ENCODE results near the gene CHST11.

Gene CHST11

GRCh38 chr12:104427547-104427938 lies 29.2 kb upstream of the CHST11 start:
- no peak overlapping the region for H3K4me3 ChIP-seq (ENCODE audit: low read depth, low read length)

- no peak overlapping the region for H3K4me3 ChIP-seq (ENCODE audit: low read depth, low read length)
Observed at GRCh38 chr12:104433061-104433460, 23.7 kb upstream of the CHST11 start.

GRCh38 chr12:104434129-104434528 lies 22.6 kb upstream of the CHST11 start:
- H3K4me3 ChIP-seq (ENCODE audit: low read depth, low read length) = no peak overlapping the region

GRCh38 chr12:104435175-104435574 lies 21.6 kb upstream of the CHST11 start:
- H3K4me3 ChIP-seq (ENCODE audit: low read depth, low read length) = no peak overlapping the region

- H3K4me3 ChIP-seq (ENCODE audit: low read depth, low read length) = no peak overlapping the region
Observed at GRCh38 chr12:104435765-104436164, 21.0 kb upstream of the CHST11 start.

- no peak overlapping the region for H3K4me3 ChIP-seq (ENCODE audit: low read depth, low read length)
Observed at GRCh38 chr12:104436790-104437189, 20.0 kb upstream of the CHST11 start.

- no peak overlapping the region for H3K4me3 ChIP-seq (ENCODE audit: low read depth, low read length)
Observed at GRCh38 chr12:104438134-104438533, 18.6 kb upstream of the CHST11 start.

GRCh38 chr12:104439137-104439536 lies 17.6 kb upstream of the CHST11 start:
- no peak overlapping the region for H3K4me3 ChIP-seq (ENCODE audit: low read depth, low read length)

GRCh38 chr12:104443008-104443407 lies 13.7 kb upstream of the CHST11 start:
- no peak overlapping the region for H3K4me3 ChIP-seq (ENCODE audit: low read depth, low read length)

GRCh38 chr12:104446646-104447421 lies 9.9 kb upstream of the CHST11 start:
- H3K4me3 ChIP-seq (ENCODE audit: low read depth, low read length) = no peak overlapping the region

GRCh38 chr12:104448031-104448430 lies 8.7 kb upstream of the CHST11 start:
- H3K4me3 ChIP-seq (ENCODE audit: low read depth, low read length) = no peak overlapping the region

- no peak overlapping the region for H3K4me3 ChIP-seq (ENCODE audit: low read depth, low read length)
Observed at GRCh38 chr12:104448451-104448850, 8.3 kb upstream of the CHST11 start.

- no peak overlapping the region for H3K4me3 ChIP-seq (ENCODE audit: low read depth, low read length)
Observed at GRCh38 chr12:104450700-104451099, 6.0 kb upstream of the CHST11 start.

GRCh38 chr12:104452087-104452486 lies 4.7 kb upstream of the CHST11 start:
- H3K4me3 ChIP-seq (ENCODE audit: low read depth, low read length) = no peak overlapping the region

- no peak overlapping the region for H3K4me3 ChIP-seq (ENCODE audit: low read depth, low read length)
Observed at GRCh38 chr12:104453133-104453532, 3.6 kb upstream of the CHST11 start.

- no peak overlapping the region for H3K4me3 ChIP-seq (ENCODE audit: low read depth, low read length)
Observed at GRCh38 chr12:104454997-104455396, 1.8 kb upstream of the CHST11 start.

- peak overlapping the region; percentile 83 for H3K4me3 ChIP-seq (ENCODE audit: low read depth, low read length)
Observed at GRCh38 chr12:104455578-104456416, 951 bp upstream of the CHST11 start.

GRCh38 chr12:104456950-104457745 lies 400 bp downstream of the CHST11 start:
- H3K4me3 ChIP-seq (ENCODE audit: low read depth, low read length) = peak overlapping the region; percentile 83

GRCh38 chr12:104457746-104458693 lies 1.3 kb downstream of the CHST11 start:
- H3K4me3 ChIP-seq (ENCODE audit: low read depth, low read length) = peak overlapping the region; percentile 83

GRCh38 chr12:104458694-104459367 lies 2.1 kb downstream of the CHST11 start:
- H3K4me3 ChIP-seq (ENCODE audit: low read depth, low read length) = peak overlapping the region; percentile 83

All from iPS-11a (cell line).